GM21619 (cell line): ENCODE data around the gene IQCF6.
"Not testable (repeated sequence)": the region's sequence is repeated elsewhere in the genome, so short reads cannot be mapped to it uniquely, and the experiment has no call there.

Source experiments
- ATAC-seq: cut with Tn5 transposase; IDR thresholded peaks from one replicate; pipeline ENCODE4 v1.9.1; 2021; ENCODE audit not compliant: unreplicated experiment

The IQCF6 gene

GRCh38 chr3:51773529-51774056, 5.4 kb downstream of the IQCF6 start:
- ATAC-seq = no peak

- ATAC-seq = no peak
Observed at GRCh38 chr3:51759203-51759602, 19.8 kb downstream of the IQCF6 start.

GRCh38 chr3:51753763-51754750, 25.0 kb downstream of the IQCF6 start:
- ATAC-seq = not testable (repeated sequence)

- peak; percentile 56 for ATAC-seq
Observed at GRCh38 chr3:51751287-51751686, 27.8 kb downstream of the IQCF6 start.

- ATAC-seq = no peak
Observed at GRCh38 chr3:51750878-51751277, 28.2 kb downstream of the IQCF6 start.

- ATAC-seq = no peak
Observed at GRCh38 chr3:51748327-51748726, 30.7 kb downstream of the IQCF6 start.

GRCh38 chr3:51747840-51748239, 31.2 kb downstream of the IQCF6 start:
- no peak for ATAC-seq

- ATAC-seq = not testable (repeated sequence)
Observed at GRCh38 chr3:51742978-51743377, 36.1 kb downstream of the IQCF6 start.

- not testable (repeated sequence) for ATAC-seq
Observed at GRCh38 chr3:51742320-51742719, 36.7 kb downstream of the IQCF6 start.

GRCh38 chr3:51739110-51739509, 39.9 kb downstream of the IQCF6 start:
- no peak for ATAC-seq

GRCh38 chr3:51735950-51736349, 43.1 kb downstream of the IQCF6 start:
- no peak for ATAC-seq

- ATAC-seq = no peak
Observed at GRCh38 chr3:51735039-51735438, 44.0 kb downstream of the IQCF6 start.

GRCh38 chr3:51734572-51734907, 44.5 kb downstream of the IQCF6 start:
- ATAC-seq = no peak

GRCh38 chr3:51733859-51734571, 45.0 kb downstream of the IQCF6 start:
- ATAC-seq = no peak

- no peak for ATAC-seq
Observed at GRCh38 chr3:51729042-51729633, 49.9 kb downstream of the IQCF6 start.
